ENCODE results near the gene PHAX. TPM values are rescaled to one million over a fixed set of nuclear protein-coding genes. Genes with fewer than 3 reads are reported as not detected.

The PHAX gene
- total RNA-seq, 1 donor from 2014 or later, result 44.7 TPM

GRCh38 chr5:126568206-126568755 lies 32.5 kb upstream of the PHAX start:
- H3K27ac ChIP-seq, result no peak overlapping the region
- no peaks in the 10 kb centered on the region for H3K4me1 ChIP-seq
- no peak for DNase-seq (ENCODE audit: extremely low spot score in 2 of 2)
- TF ChIP-seq POLR2AphosphoS5 (IDR thresholded peaks at IDR 0.05; ENCODE audit: insufficient read depth in 1 of 2, low read depth in 1 of 2), result no peak
- H3K36me3 ChIP-seq, result peaks cover 0 to 32% of the 10 kb centered on the region in 2 donors
- no peak overlapping the region for H3K4me3 ChIP-seq
- intact Hi-C loops (cut with DNase I), result no loop called here
- no peaks in the 10 kb centered on the region for H3K9me3 ChIP-seq
- H3K27me3 ChIP-seq, result no peaks in the 10 kb centered on the region

DNA sequence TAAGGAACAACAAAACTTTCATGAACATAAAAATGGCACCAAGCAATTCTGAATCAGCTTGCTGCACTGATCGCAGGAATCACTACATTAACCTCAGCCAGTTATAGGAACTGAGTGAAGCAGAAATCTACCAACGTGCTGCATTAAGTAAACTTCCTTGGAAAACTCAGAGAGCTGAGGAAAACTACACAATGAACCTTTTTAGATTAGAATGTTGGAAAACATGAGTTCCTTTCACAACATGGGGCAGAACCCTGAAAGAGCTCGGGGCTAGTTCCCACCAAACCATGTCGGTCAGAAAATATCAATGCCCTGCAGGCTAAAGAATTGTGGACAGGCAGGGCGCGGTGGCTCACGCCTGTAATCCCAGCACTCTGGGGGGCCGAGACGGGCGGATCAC lies 25.1 kb upstream of the PHAX start:
- intact Hi-C loops (cut with DNase I), result loop anchor here (10.0 kb wide), 1 partner anchor 1729 kb away; no protein-coding TSS in a partner anchor
- H3K4me3 ChIP-seq, result no peak overlapping the region
- no peaks in the 10 kb centered on the region for H3K9me3 ChIP-seq
- H3K27ac ChIP-seq, result no peak overlapping the region
- H3K4me1 ChIP-seq, result no peaks in the 10 kb centered on the region
- TF ChIP-seq, protein P1, sequence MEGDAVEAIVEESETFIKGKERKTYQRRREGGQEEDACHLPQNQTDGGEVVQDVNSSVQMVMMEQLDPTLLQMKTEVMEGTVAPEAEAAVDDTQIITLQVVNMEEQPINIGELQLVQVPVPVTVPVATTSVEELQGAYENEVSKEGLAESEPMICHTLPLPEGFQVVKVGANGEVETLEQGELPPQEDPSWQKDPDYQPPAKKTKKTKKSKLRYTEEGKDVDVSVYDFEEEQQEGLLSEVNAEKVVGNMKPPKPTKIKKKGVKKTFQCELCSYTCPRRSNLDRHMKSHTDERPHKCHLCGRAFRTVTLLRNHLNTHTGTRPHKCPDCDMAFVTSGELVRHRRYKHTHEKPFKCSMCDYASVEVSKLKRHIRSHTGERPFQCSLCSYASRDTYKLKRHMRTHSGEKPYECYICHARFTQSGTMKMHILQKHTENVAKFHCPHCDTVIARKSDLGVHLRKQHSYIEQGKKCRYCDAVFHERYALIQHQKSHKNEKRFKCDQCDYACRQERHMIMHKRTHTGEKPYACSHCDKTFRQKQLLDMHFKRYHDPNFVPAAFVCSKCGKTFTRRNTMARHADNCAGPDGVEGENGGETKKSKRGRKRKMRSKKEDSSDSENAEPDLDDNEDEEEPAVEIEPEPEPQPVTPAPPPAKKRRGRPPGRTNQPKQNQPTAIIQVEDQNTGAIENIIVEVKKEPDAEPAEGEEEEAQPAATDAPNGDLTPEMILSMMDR (IDR thresholded peaks at IDR 0.05), result no peak
- no peak for TF ChIP-seq POLR2AphosphoS5 (IDR thresholded peaks at IDR 0.05; ENCODE audit: insufficient read depth in 1 of 2, low read depth in 1 of 2)
- TF ChIP-seq POLR2A (IDR thresholded peaks at IDR 0.05), result no peak
- no peaks in the 10 kb centered on the region for H3K27me3 ChIP-seq
- peaks cover 0 to 56% of the 10 kb centered on the region in 2 donors for H3K36me3 ChIP-seq
- no peak for DNase-seq (ENCODE audit: extremely low spot score in 2 of 2)

DNA sequence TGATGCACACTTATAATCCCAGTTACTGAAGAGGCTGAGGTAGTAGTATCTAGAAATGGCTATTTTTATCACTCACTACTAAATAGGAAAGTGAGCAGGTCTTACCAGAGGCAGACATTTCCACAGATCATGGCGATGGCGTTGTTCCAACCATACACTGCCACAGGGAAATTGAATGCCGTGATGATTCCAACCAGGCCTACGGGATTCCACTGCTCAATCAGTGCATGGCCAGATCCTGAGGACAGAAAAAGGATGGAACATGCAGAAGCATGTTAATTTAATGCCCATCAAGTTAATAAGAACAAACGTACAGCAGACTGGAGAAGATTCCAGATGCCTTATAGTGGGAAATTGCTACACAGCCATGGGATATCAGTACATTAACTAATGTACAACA lies 23.8 kb upstream of the PHAX start:
- Histone ChIP-seq H3K36me3 (peaks cover 0 to 64% of the 10 kb centered on the region in 2 donors), H3K27me3 (no peaks in the 10 kb centered on the region), H3K27ac (no peak overlapping the region), H3K4me3 (no peak overlapping the region), H3K4me1 (no peaks in the 10 kb centered on the region), H3K9me3 (no peaks in the 10 kb centered on the region)
- TF ChIP-seq POLR2AphosphoS5 (IDR thresholded peaks at IDR 0.05; ENCODE audit: insufficient read depth in 1 of 2, low read depth in 1 of 2) (no peak), POLR2A (IDR thresholded peaks at IDR 0.05) (no peak)
- TF ChIP-seq, protein P1 (IDR thresholded peaks at IDR 0.05), result no peak
- intact Hi-C loops (cut with DNase I), result loop anchor here (10.0 kb wide), 1 partner anchor 1728 kb away; no protein-coding TSS in a partner anchor
- no peak for DNase-seq (ENCODE audit: extremely low spot score in 2 of 2)

- TF ChIP-seq POLR2AphosphoS5 (IDR thresholded peaks at IDR 0.05; ENCODE audit: insufficient read depth in 1 of 2, low read depth in 1 of 2) (no peak), POLR2A (IDR thresholded peaks at IDR 0.05) (no peak)
- TF ChIP-seq, protein P1 (IDR thresholded peaks at IDR 0.05), result no peak
- no peak for DNase-seq (ENCODE audit: extremely low spot score in 2 of 2)
- intact Hi-C loops (cut with DNase I), result loop anchor here (10.0 kb wide), 1 partner anchor 1727 kb away; no protein-coding TSS in a partner anchor
- no peak overlapping the region for H3K4me3 ChIP-seq
- H3K4me1 ChIP-seq, result no peaks in the 10 kb centered on the region
- H3K36me3 ChIP-seq, result peaks cover 0 to 69% of the 10 kb centered on the region in 2 donors
- H3K9me3 ChIP-seq, result no peaks in the 10 kb centered on the region
- no peaks in the 10 kb centered on the region for H3K27me3 ChIP-seq
- H3K27ac ChIP-seq, result no peak overlapping the region
These were observed 23.3 kb upstream of the PHAX start for GRCh38 chr5:126577415-126577814.

DNA sequence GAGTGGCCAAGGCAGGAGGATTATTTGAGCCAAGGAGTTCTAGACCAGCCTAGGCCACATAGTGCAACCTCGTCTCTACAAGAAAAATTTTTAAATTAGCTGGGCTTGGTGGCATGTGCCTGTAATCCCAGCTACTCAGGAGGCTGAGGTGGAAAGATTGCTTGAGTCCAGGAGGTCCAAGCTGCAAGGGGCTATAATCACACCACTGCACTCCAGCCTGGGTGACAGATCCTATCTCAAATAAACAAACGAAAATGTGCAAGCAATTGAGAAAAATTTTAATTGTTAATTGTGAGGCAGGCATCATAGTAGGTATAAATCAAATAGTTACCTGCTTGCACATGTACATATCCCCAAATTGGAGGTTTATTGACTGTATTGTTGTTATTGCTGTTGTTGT lies 21.0 kb upstream of the PHAX start:
- TF ChIP-seq POLR2AphosphoS5 (IDR thresholded peaks at IDR 0.05; ENCODE audit: insufficient read depth in 1 of 2, low read depth in 1 of 2) (no peak), POLR2A (IDR thresholded peaks at IDR 0.05) (no peak)
- TF ChIP-seq, protein P1 (IDR thresholded peaks at IDR 0.05), result no peak
- intact Hi-C loops (cut with DNase I), result loop anchor here (10.0 kb wide), 1 partner anchor 1725 kb away; no protein-coding TSS in a partner anchor
- H3K4me3 ChIP-seq, result no peak overlapping the region
- H3K9me3 ChIP-seq, result no peaks in the 10 kb centered on the region
- H3K27ac ChIP-seq, result no peak overlapping the region
- H3K36me3 ChIP-seq, result peaks cover 0 to 80% of the 10 kb centered on the region in 2 donors
- DNase-seq (ENCODE audit: extremely low spot score in 2 of 2), result no peak
- no peaks in the 10 kb centered on the region for H3K4me1 ChIP-seq
- no peaks in the 10 kb centered on the region for H3K27me3 ChIP-seq
